ENCODE data around the gene PSTPIP1.

GRCh38 chr15:77019521-77020331 lies 24.8 kb downstream of the PSTPIP1 start:
- TF ChIP-seq EZH2 (IDR thresholded peaks at IDR 0.05; ENCODE audit: low read depth, unreplicated experiment) (no peak), REST (IDR thresholded peaks at IDR 0.05; ENCODE audit: unreplicated experiment) (no peak), CTCF (conservative IDR thresholded peaks at IDR 0.05; ENCODE audit: low read depth in 2 of 2) (no peak), POLR2AphosphoS5 (IDR thresholded peaks at IDR 0.05; ENCODE audit: low read depth) (no peak), EZH2phosphoT487 (IDR thresholded peaks at IDR 0.05; ENCODE audit: unreplicated experiment) (no peak)
